LoVo (cell line): ENCODE data around the gene MICU1.
"Not testable (repeated sequence)": the region's sequence is repeated elsewhere in the genome, so short reads cannot be mapped to it uniquely, and the experiment has no call there.

Experiments used
- DNase-seq: peaks from one replicate; pipeline ENCODE4 v3.0.0-alpha.2; 2016; ENCODE audit warnings: low spot score

The MICU1 gene

DNA sequence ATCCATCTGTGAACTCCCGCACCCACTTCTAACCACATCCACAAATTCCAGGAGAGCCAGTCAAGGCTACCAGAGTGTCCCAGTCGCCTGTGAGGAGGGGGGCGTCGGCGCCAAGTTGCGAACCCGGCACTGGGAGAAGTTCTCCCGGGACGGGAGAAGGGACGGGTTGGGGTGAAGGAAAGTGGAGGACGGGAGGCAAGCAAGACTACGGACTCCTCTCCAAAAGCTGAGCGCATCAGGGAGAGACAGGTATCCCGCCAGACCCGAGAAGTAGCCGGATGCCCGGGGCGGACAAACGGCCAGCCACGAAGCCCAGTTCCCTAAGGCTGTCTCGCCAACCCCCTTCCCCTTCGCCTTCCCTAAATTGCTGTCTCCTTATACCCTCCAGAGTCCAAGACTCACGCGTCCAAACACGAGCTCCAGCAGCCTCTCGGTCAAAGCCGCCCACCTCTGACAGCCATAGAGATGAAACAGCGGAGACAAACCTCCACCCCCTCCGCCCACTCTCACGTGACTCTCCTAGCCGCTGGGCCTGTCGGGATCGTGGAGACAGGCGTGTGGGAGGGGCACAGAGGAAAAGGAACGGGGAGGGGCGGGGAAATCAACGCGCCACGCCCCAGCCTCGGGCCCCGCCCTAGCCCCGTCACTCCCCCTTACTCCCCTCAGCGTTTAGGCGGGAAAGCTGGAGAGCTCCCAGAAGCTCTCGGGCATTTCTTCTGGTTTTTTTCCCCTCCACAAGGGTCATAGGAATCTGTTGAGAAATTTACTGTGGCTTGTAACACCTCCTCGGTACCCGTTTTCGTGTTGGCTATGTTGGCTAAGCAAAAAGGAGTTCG is at the start of gene MICU1:
Gene MICU1, minus strand, starts transcription at position 472 of the 836 bp plus-strand sequence. CDS start 59,286 bp downstream, outside the sequence.
- DNase-seq = peak; percentile 95

DNA sequence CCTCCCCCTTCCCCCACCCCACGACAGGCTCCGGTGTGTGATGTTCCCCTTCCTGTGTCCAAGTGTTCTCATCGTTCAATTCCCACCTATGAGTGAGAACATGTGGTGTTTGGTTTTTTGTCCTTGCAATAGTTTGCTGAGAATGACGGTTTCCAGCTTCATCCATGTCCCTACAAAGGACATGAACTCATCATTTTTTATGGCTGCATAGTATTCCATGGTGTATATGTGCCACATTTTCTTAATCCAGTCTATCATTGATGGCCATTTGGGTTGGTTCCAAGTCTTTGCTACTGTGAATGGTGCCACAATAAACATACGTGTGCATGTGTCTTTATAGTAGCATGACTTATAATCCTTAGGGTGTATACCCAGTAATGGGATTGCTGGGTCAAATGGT is 48.3 kb upstream of the MICU1 start:
- not testable (repeated sequence) for DNase-seq

- no peak for DNase-seq
Measured at GRCh38 chr10:72673280-72673679, 47.4 kb upstream of the MICU1 start.

DNA sequence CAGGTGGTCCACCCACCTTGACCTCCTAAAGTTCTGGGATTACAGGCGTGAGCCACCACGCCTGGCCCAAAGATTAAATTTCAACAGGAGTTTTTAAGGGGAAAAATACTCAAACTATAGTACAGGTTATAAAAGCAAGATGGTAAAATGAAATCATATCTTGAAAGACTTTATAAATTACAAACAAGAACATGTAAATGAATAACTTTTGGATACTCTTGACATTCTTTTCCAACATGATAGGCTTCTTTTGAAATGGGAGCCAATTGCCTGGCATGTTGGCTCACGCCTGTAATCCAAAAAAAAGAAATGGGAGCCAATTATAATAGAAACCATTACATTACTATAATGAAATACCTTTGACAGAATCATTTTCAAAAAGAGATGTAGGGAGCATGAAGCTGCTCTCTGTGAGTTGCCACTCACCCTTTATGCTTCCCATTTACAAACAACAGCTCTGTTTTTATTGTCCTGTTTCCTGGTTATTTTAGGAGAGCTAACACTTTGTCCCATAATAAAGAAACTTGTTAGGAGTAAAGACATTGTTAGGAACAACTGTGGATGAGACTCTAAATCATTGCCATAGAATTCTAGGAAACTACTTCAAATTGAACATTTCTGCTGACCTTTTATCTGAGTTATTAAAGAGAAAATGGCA is 41.5 kb upstream of the MICU1 start:
- DNase-seq = no peak

DNA sequence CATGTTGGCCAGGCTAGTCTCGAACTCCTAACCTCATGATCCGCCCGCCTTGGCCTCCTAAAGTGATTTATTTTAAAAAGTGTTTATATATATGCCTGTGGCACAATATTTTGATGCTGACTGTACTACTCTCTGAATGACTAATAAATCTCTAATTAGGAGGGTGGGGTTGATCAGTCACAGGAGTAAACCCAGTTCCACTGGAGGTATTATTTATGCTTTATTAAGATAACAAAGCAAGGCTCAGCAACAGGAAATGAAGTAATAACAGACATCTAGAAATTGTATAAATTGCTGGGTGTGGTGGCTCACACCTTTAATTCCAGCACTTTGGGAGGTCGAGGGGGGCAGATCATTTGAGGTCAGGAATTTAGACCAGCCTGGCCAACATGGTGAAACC is 40.0 kb upstream of the MICU1 start:
- peak; percentile 60 for DNase-seq

GRCh38 chr10:72663971-72664370 is 38.1 kb upstream of the MICU1 start:
- DNase-seq = no peak

DNA sequence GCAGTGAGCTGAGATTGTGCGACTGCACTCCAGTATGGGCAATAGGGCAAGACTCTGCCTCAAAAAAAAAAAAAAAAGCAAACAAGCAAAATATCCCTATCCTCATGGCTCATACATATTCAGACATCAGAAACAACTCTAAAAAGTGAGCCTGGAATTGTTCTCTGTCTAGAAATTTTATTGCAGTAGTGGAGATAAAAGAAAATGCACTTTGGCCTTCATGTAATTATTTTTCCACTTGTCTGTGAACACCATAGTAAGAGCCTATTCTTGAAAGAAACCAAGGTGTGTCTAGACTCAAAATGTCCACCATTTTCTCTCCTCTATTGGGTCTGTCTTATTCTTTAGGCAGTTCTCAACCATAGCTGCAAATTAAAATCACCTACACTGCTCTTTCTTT is 35.6 kb upstream of the MICU1 start:
- DNase-seq = no peak

DNA sequence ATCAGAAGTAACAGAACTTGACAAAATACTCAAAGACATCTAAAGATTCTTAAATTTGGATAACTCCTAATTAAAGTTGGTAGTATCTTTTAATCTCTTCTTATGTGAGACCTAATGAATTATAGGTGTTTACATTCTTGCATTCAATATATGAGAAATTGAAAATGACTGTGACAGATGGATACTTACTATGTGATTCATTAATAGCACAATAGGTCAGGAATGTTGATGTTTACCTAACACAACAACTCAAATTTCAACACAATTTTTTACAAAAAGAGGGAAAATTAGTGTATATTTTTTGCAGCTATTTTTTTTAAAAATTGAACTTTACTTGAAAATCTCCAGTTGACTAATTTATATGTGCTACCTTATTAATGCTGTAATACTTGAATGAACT is 34.3 kb upstream of the MICU1 start:
- no peak for DNase-seq

- no peak for DNase-seq
Measured at GRCh38 chr10:72659694-72660093, 33.8 kb upstream of the MICU1 start.

GRCh38 chr10:72658696-72659400 is 33.0 kb upstream of the MICU1 start:
- DNase-seq = no peak

DNA sequence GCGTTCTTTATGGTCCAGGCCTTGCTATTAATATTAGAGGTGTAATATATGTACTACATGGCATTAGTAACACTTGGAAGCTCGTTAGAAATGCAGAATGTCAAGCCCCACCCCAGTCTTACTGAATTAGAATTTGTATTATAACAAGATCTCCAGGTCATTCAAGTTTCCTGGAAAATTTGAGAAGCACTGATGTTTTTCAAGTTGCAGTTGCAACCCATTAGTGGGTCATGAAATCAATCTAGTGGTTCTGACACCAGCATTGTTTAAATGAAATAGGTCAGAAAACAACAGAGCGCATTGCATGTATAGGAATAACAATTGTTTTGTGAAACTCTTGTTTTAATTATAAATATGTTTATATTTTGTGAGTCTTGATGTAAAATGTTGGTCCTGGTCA is 28.8 kb upstream of the MICU1 start:
- DNase-seq = no peak

GRCh38 chr10:72653383-72654096 is 27.7 kb upstream of the MICU1 start:
- DNase-seq = no peak

DNA sequence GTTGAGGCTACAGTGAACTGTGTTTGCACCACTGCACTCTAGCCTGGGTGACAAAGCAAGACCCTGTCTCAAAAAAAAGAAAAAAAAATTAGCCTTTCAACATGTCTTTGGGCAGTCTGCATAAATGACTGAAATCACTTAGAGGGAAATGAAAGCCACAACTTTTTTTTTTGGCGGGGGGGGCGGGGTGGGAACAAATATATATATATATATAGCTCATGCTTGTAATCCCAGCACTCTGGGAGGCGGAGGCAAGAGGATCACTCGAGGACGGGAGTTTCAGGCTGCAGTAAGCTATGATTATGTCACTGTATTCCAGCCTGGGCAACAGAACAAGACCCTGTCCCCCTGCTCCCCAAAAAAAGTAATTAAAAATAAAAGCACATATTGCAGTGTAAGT is 23.4 kb upstream of the MICU1 start:
- DNase-seq = no peak

GRCh38 chr10:72648301-72648700 is 22.4 kb upstream of the MICU1 start:
- no peak for DNase-seq

GRCh38 chr10:72646971-72647370 is 21.1 kb upstream of the MICU1 start:
- not testable (repeated sequence) for DNase-seq

GRCh38 chr10:72645263-72645858 is 19.5 kb upstream of the MICU1 start:
- DNase-seq = no peak

- DNase-seq = no peak
Measured at GRCh38 chr10:72642318-72642717, 16.4 kb upstream of the MICU1 start.

- DNase-seq = no peak
Measured at GRCh38 chr10:72639441-72639873, 13.6 kb upstream of the MICU1 start.

DNA sequence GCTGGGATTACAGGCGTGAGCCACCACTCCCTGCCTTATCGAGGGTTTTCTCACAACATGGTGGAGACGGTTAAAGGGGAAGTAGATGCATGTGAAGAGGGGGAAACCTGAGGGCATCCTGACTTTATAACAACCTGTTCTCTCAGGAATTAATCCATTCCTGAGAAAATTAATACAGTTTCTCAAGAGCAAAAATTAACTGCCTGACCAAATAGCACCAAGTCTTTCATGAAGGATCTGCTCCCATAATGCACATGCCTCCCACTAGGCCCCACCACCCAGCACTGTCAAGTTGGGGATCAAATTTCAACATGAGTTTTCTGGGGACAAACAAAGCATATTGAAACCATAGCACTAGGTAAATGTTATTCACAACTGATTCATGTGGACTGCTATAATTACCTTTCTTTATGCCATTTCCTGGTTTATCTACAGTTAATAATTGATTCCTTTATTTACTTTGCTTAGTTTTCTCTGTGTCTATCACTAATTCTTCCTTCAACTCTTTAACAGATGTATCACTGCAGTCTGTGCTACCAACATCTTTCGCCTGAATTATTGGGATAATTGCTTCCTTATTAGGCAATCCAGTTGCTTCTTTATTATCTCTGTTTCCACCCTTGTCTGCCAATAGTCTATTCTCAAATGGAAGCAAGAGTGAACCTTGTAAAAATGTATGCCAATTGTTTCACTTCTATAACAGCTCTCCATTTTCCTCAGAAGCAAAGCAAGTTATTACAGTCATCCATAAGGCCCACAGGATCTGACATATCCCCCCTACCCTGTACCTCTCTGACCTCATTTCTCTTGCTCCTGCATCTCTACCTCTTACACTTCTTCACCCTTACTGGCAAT is 12.9 kb upstream of the MICU1 start:
- DNase-seq = peak; percentile 43

GRCh38 chr10:72637398-72637857 is 11.5 kb upstream of the MICU1 start:
- no peak for DNase-seq

DNA sequence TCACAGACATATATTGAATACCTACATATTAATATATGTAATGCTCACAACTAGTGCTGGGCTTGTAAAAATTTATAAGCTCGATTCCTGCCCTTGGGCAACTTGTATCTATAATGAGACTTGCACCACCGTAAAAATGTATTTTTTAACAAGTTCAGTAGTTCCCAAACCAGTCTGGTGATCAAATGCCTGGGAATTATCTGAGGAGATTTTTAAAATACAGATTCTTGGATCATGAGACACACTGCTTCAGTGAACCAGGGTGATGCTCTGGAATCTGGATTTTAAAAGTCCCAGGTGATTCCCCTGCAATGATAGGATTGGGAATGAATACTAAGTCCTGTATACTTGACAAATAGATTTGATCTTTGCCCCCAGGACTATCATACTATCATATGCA is 4.3 kb upstream of the MICU1 start:
- no peak for DNase-seq
